ENCODE data around the gene FAM162B. TPM values are rescaled to one million over a fixed set of nuclear protein-coding genes. Genes with fewer than 3 reads are reported as not detected.

The FAM162B gene
- total RNA-seq, 4 donors from 2014 or later = 1.9 to 5.6 (median 3.5) TPM

GRCh38 chr6:116793224-116793623, 27.7 kb upstream of the FAM162B start:
- intact Hi-C loops (cut with DNase I; ENCODE audit: low total_unique reads) = no loop called here
- no peak for DNase-seq (ENCODE audit: low spot score in 2 of 2)
- TF ChIP-seq, protein P1, sequence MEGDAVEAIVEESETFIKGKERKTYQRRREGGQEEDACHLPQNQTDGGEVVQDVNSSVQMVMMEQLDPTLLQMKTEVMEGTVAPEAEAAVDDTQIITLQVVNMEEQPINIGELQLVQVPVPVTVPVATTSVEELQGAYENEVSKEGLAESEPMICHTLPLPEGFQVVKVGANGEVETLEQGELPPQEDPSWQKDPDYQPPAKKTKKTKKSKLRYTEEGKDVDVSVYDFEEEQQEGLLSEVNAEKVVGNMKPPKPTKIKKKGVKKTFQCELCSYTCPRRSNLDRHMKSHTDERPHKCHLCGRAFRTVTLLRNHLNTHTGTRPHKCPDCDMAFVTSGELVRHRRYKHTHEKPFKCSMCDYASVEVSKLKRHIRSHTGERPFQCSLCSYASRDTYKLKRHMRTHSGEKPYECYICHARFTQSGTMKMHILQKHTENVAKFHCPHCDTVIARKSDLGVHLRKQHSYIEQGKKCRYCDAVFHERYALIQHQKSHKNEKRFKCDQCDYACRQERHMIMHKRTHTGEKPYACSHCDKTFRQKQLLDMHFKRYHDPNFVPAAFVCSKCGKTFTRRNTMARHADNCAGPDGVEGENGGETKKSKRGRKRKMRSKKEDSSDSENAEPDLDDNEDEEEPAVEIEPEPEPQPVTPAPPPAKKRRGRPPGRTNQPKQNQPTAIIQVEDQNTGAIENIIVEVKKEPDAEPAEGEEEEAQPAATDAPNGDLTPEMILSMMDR (IDR thresholded peaks at IDR 0.05) = no peak
- TF ChIP-seq POLR2A (IDR thresholded peaks at IDR 0.05) = no peak
- WGBS, 2 donors = 78 to 83% methylated on average over 3 of the region's 3 CpGs
- H3K4me3 ChIP-seq (ENCODE audit: low read depth, poor library complexity, severe bottlenecking) = no peak overlapping the region

DNA sequence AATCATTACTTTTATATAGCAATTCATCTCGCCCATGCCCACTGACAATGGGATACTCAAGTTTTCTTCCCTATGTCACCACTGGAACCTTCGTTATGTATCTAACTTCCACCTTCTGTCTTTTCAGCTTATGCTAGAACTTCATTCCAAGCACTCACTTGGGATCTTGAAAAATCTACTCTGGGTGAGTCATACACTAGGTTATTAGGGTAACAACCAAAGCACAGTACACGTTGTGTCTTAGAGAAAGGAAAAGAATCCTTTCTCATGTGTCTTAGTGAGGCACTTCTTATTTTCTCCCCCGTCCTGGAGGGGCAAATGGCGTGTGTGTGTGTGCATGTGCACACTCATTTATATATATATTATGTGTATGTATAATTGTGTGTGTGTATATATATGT, 18.3 kb upstream of the FAM162B start:
- no peak overlapping the region for H3K4me3 ChIP-seq (ENCODE audit: low read depth, poor library complexity, severe bottlenecking)
- intact Hi-C loops (cut with DNase I; ENCODE audit: low total_unique reads) = no loop called here
- no peak for DNase-seq (ENCODE audit: low spot score in 2 of 2)
- WGBS, 2 donors = 65 to 67% methylated on average over 5 of the region's 5 CpGs
- TF ChIP-seq, protein P1 (IDR thresholded peaks at IDR 0.05) = no peak
- TF ChIP-seq POLR2A (IDR thresholded peaks at IDR 0.05) = no peak

GRCh38 chr6:116779573-116780164, 14.2 kb upstream of the FAM162B start:
- intact Hi-C loops (cut with DNase I; ENCODE audit: low total_unique reads) = no loop called here
- no peak for DNase-seq (ENCODE audit: low spot score in 2 of 2)
- WGBS, 2 donors = 36 to 38% methylated on average over 13 of the region's 13 CpGs
- TF ChIP-seq, protein P1 (IDR thresholded peaks at IDR 0.05) = no peak
- TF ChIP-seq POLR2A (IDR thresholded peaks at IDR 0.05) = no peak
- H3K4me3 ChIP-seq (ENCODE audit: low read depth, poor library complexity, severe bottlenecking) = no peak overlapping the region

DNA sequence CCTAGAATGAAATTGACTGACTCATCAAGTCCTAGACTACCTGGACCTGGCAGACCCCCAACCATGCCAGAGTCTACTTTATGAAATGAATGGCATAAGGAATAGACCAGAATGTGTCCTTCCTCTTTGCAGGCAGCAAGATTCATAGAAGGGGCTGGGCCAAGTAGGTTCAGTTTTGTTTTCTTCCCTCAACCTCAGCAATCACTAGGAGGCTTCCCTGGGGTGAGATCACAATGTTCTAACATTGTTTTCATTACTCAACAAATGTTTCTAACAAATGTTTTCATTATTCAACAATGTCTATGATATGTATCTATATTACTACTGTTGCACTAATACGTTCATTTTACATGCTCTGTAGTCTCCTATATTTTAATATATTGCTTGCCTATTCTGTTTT, 8.4 kb upstream of the FAM162B start:
- intact Hi-C loops (cut with DNase I; ENCODE audit: low total_unique reads) = no loop called here
- TF ChIP-seq POLR2A (IDR thresholded peaks at IDR 0.05) = no peak
- TF ChIP-seq, protein P1 (IDR thresholded peaks at IDR 0.05) = no peak
- no peak for DNase-seq (ENCODE audit: low spot score in 2 of 2)
- 44 to 50% methylated on average over 1 of the region's 1 CpG for WGBS, 2 donors
- no peak overlapping the region for H3K4me3 ChIP-seq (ENCODE audit: low read depth, poor library complexity, severe bottlenecking)

DNA sequence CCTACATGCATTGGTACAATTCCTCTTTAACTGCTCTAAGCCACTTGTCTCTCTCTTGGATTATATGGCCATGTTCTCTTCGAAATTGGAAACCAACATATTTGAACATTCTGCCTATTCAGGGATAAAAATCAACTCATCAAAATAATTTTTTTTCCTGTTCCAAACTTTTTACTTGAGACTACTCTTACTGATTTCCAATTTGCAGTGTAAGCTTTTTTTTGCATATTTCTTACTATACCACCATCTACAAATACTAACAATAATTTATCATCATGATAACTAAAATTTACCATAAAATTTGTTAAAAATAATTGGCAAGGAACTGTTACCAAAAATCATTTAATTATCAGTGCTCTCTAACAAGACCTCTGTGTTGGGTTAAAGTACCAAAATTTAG, 6.9 kb upstream of the FAM162B start:
- no peak for TF ChIP-seq POLR2A (IDR thresholded peaks at IDR 0.05)
- TF ChIP-seq, protein P1 (IDR thresholded peaks at IDR 0.05) = no peak
- no peak overlapping the region for H3K4me3 ChIP-seq (ENCODE audit: low read depth, poor library complexity, severe bottlenecking)
- intact Hi-C loops (cut with DNase I; ENCODE audit: low total_unique reads) = no loop called here
- 63 to 74% methylated on average over 1 of the region's 1 CpG for WGBS, 2 donors
- DNase-seq (ENCODE audit: low spot score in 2 of 2) = no peak

DNA sequence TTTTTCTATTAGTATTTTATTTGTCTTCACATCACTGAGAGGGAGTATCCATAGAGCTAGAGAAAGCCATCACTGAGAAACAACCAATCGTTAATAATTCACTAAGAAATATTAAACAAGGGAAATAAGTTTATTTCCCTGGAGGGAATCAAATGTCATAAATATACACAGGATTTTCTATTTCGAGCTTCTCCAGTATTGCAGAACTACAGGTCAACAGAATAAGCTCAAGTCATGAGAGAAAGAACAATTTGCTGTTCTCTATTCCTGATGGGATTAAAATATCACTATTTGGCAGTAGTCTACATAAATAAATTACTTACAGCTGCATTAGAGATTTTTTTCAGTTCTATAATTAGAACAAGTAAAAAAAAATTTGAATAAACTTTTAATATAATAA, 2.2 kb upstream of the FAM162B start:
- no peak for TF ChIP-seq POLR2A (IDR thresholded peaks at IDR 0.05)
- TF ChIP-seq, protein P1 (IDR thresholded peaks at IDR 0.05) = no peak
- no peak overlapping the region for H3K4me3 ChIP-seq (ENCODE audit: low read depth, poor library complexity, severe bottlenecking)
- intact Hi-C loops (cut with DNase I; ENCODE audit: low total_unique reads) = no loop called here
- WGBS, 2 donors = 53 to 68% methylated on average over 2 of the region's 2 CpGs
- no peak for DNase-seq (ENCODE audit: low spot score in 2 of 2)
